ENCODE results near the gene WWOX. TPM values are rescaled to one million over a fixed set of nuclear protein-coding genes. Genes with fewer than 3 reads are reported as not detected.

The WWOX gene
- total RNA-seq, 2 donors from 2014 or later = 30.0 to 35.4 TPM

GRCh38 chr16:79019431-79019830 is 920.0 kb downstream of the WWOX start:
- WGBS, 2 experiments (ENCODE audit: insufficient coverage in 1 of 2, insufficient read length in 1 of 2) = 93 to 95% methylated on average over 3 of the region's 3 CpGs
- no peaks in the 10 kb centered on the region for H3K27me3 Mint-ChIP-seq (ENCODE audit: insufficient read depth)
- H3K9me3 Mint-ChIP-seq = no peaks in the 10 kb centered on the region
- no peaks in the 10 kb centered on the region for H3K36me3 Mint-ChIP-seq (ENCODE audit: low read depth)
- no peak overlapping the region for H3K27ac Mint-ChIP-seq
- no peak for DNase-seq
- Histone ChIP-seq H3K9ac (ENCODE audit: extremely low read depth, low read length, poor library complexity, severe bottlenecking) (no peak overlapping the region), H3K4me3 (ENCODE audit: low read length) (no peak overlapping the region), H3K4me1 (ENCODE audit: control insufficient read depth, insufficient read depth, low read length) (no peaks in the 10 kb centered on the region), H3K27me3 (ENCODE audit: control insufficient read depth, insufficient read depth, low read length, poor library complexity, severe bottlenecking) (no peaks in the 10 kb centered on the region), H3K27ac (ENCODE audit: low read depth, low read length) (no peak overlapping the region), H3K36me3 (ENCODE audit: control insufficient read depth, insufficient read depth, low read length) (no peaks in the 10 kb centered on the region), H3K9me3 (ENCODE audit: control insufficient read depth, low read length) (no peaks in the 10 kb centered on the region)
- no peak overlapping the region for H3K4me3 Mint-ChIP-seq
- H3K4me1 Mint-ChIP-seq = peaks cover 12% of the 10 kb centered on the region
- TF ChIP-seq CTCF (conservative IDR thresholded peaks at IDR 0.05) = no peak

GRCh38 chr16:79021991-79022630 is 922.7 kb downstream of the WWOX start:
- TF ChIP-seq CTCF (conservative IDR thresholded peaks at IDR 0.05) = no peak
- H3K9me3 Mint-ChIP-seq = no peaks in the 10 kb centered on the region
- peaks cover 17% of the 10 kb centered on the region for H3K4me1 Mint-ChIP-seq
- 94 to 96% methylated on average over 3 to 9 of the region's 9 CpGs for WGBS, 2 experiments (ENCODE audit: insufficient coverage in 1 of 2, insufficient read length in 1 of 2)
- H3K9ac ChIP-seq (ENCODE audit: extremely low read depth, low read length, poor library complexity, severe bottlenecking) = no peak overlapping the region
- no peaks in the 10 kb centered on the region for H3K36me3 Mint-ChIP-seq (ENCODE audit: low read depth)
- H3K4me1 ChIP-seq (ENCODE audit: control insufficient read depth, insufficient read depth, low read length) = no peaks in the 10 kb centered on the region
- no peaks in the 10 kb centered on the region for H3K27me3 Mint-ChIP-seq (ENCODE audit: insufficient read depth)
- H3K27ac ChIP-seq (ENCODE audit: low read depth, low read length) = no peak overlapping the region
- DNase-seq = no peak
- no peaks in the 10 kb centered on the region for H3K9me3 ChIP-seq (ENCODE audit: control insufficient read depth, low read length)
- H3K4me3 Mint-ChIP-seq = no peak overlapping the region
- no peak overlapping the region for H3K27ac Mint-ChIP-seq
- H3K36me3 ChIP-seq (ENCODE audit: control insufficient read depth, insufficient read depth, low read length) = no peaks in the 10 kb centered on the region
- H3K27me3 ChIP-seq (ENCODE audit: control insufficient read depth, insufficient read depth, low read length, poor library complexity, severe bottlenecking) = no peaks in the 10 kb centered on the region
- H3K4me3 ChIP-seq (ENCODE audit: low read length) = no peak overlapping the region

- Mint-ChIP-seq H3K27ac (no peak overlapping the region), H3K36me3 (ENCODE audit: low read depth) (no peaks in the 10 kb centered on the region), H3K27me3 (ENCODE audit: insufficient read depth) (no peaks in the 10 kb centered on the region), H3K9me3 (no peaks in the 10 kb centered on the region), H3K4me3 (no peak overlapping the region), H3K4me1 (peaks cover 11% of the 10 kb centered on the region)
- Histone ChIP-seq H3K9ac (ENCODE audit: extremely low read depth, low read length, poor library complexity, severe bottlenecking) (no peak overlapping the region), H3K36me3 (ENCODE audit: control insufficient read depth, insufficient read depth, low read length) (no peaks in the 10 kb centered on the region), H3K9me3 (ENCODE audit: control insufficient read depth, low read length) (no peaks in the 10 kb centered on the region), H3K4me1 (ENCODE audit: control insufficient read depth, insufficient read depth, low read length) (no peaks in the 10 kb centered on the region), H3K27me3 (ENCODE audit: control insufficient read depth, insufficient read depth, low read length, poor library complexity, severe bottlenecking) (no peaks in the 10 kb centered on the region), H3K27ac (ENCODE audit: low read depth, low read length) (no peak overlapping the region), H3K4me3 (ENCODE audit: low read length) (no peak overlapping the region)
- 93 to 100% methylated on average over 3 to 4 of the region's 4 CpGs for WGBS, 2 experiments (ENCODE audit: insufficient coverage in 1 of 2, insufficient read length in 1 of 2)
- no peak for DNase-seq
- no peak for TF ChIP-seq CTCF (conservative IDR thresholded peaks at IDR 0.05)
Observed at GRCh38 chr16:79026117-79026516, 926.7 kb downstream of the WWOX start.

Measured in endodermal cell (in vitro differentiated cells).